Measurements from ENCODE around the gene MED13L. TPM values are rescaled to one million over a fixed set of nuclear protein-coding genes. Genes with fewer than 3 reads are reported as not detected.
A peak's percentile ranks its signal among the peaks of the same experiment; 100 is the strongest.
"Not testable (repeated sequence)": the region's sequence is repeated elsewhere in the genome, so short reads cannot be mapped to it uniquely, and the experiment has no call there.

Gene MED13L
- total RNA-seq, 1 donor from 2014 or later: 117 TPM

- DNase-seq (ENCODE audit: low spot score): no peak
Measured at GRCh38 chr12:116055895-116056607, 221.4 kb downstream of the MED13L start.

GRCh38 chr12:116054280-116054679 lies 223.2 kb downstream of the MED13L start:
- no peak for DNase-seq (ENCODE audit: low spot score)

GRCh38 chr12:116053479-116054200 lies 223.9 kb downstream of the MED13L start:
- DNase-seq (ENCODE audit: low spot score): peak; percentile 42

GRCh38 chr12:116050275-116050674 lies 227.2 kb downstream of the MED13L start:
- no peak for DNase-seq (ENCODE audit: low spot score)

- no peak for DNase-seq (ENCODE audit: low spot score)
Measured at GRCh38 chr12:116048879-116049278, 228.6 kb downstream of the MED13L start.

- no peak for DNase-seq (ENCODE audit: low spot score)
Measured at GRCh38 chr12:116046039-116046438, 231.5 kb downstream of the MED13L start.

- no peak for DNase-seq (ENCODE audit: low spot score)
Measured at GRCh38 chr12:116045150-116045549, 232.3 kb downstream of the MED13L start.

GRCh38 chr12:116043659-116044535 lies 233.6 kb downstream of the MED13L start:
- DNase-seq (ENCODE audit: low spot score): no peak

- DNase-seq (ENCODE audit: low spot score): no peak
Measured at GRCh38 chr12:116040402-116040801, 237.1 kb downstream of the MED13L start.

GRCh38 chr12:116039081-116039480 lies 238.4 kb downstream of the MED13L start:
- DNase-seq (ENCODE audit: low spot score): no peak

- DNase-seq (ENCODE audit: low spot score): no peak
Measured at GRCh38 chr12:116037941-116038837, 239.3 kb downstream of the MED13L start.

GRCh38 chr12:116033765-116034164 lies 243.7 kb downstream of the MED13L start:
- DNase-seq (ENCODE audit: low spot score): no peak

- DNase-seq (ENCODE audit: low spot score): not testable (repeated sequence)
Measured at GRCh38 chr12:116031624-116032023, 245.9 kb downstream of the MED13L start.

- no peak for DNase-seq (ENCODE audit: low spot score)
Measured at GRCh38 chr12:116028619-116029018, 248.9 kb downstream of the MED13L start.

- no peak for DNase-seq (ENCODE audit: low spot score)
Measured at GRCh38 chr12:116027551-116027821, 250.0 kb downstream of the MED13L start.

GRCh38 chr12:116026768-116027550 lies 250.5 kb downstream of the MED13L start:
- DNase-seq (ENCODE audit: low spot score): no peak

GRCh38 chr12:116026346-116026745 lies 251.1 kb downstream of the MED13L start:
- DNase-seq (ENCODE audit: low spot score): no peak

- DNase-seq (ENCODE audit: low spot score): no peak
Measured at GRCh38 chr12:116024769-116025168, 252.7 kb downstream of the MED13L start.

GRCh38 chr12:116019415-116019814 lies 258.1 kb downstream of the MED13L start:
- DNase-seq (ENCODE audit: low spot score): no peak

GRCh38 chr12:116018282-116018681 lies 259.2 kb downstream of the MED13L start:
- DNase-seq (ENCODE audit: low spot score): no peak

- no peak for DNase-seq (ENCODE audit: low spot score)
Measured at GRCh38 chr12:116015525-116015924, 262.0 kb downstream of the MED13L start.
